B cell (primary cell): ENCODE results near the gene RHOH. TPM values are rescaled to one million over a fixed set of nuclear protein-coding genes. Genes with fewer than 3 reads are reported as not detected.

Experiments
- ATAC-seq: fragments of 200-7000 bp; cut with Tn5 transposase; one replicate; pipeline ENCODE4 v1.10.0; 2021; ENCODE audit warnings: low read depth, mild to moderate bottlenecking, moderate number of reproducible peaks, moderate library complexity
- CTCF ChIA-PET: fragments of 350-600 bp; sonication (Branson Sonifier 250); formaldehyde crosslinking; loops from one replicate; lab custom pipeline; 2021; ENCODE audit warnings: antibody characterized with exemption, inconsistent platforms; lab: Charles Lee
- POLR2A ChIA-PET: fragments of 350-600 bp; sonication (Branson Sonifier 250); formaldehyde crosslinking; loops from one replicate; lab custom pipeline; 2021; ENCODE audit warnings: antibody characterized with exemption; lab: Charles Lee
- DNase-seq: peaks from one replicate; pipeline ENCODE4 v3.0.0; 2013
- H2AFZ ChIP-seq: 2 replicates; pipeline ENCODE4 v1.6.1; 2012; ENCODE audit warnings: mild to moderate bottlenecking, low read depth, low read length; ENCODE audit not compliant: insufficient read depth, poor library complexity, severe bottlenecking
- H3K27ac ChIP-seq, 2 donors: 1 replicate in 1 of 2; 2 replicates in 1 of 2; pipeline ENCODE4 v1.5.1; 2012 to 2013; ENCODE audit warnings: low read length in 2 of 2, mild to moderate bottlenecking in 2 of 2, moderate library complexity in 1 of 2
- H3K27me3 ChIP-seq, 4 experiments: fragments of 200-600 bp in 1 of 4; sonication (generic) in 1 of 4; replicated peaks in 1 of 4; 1 replicate in 2 of 4; 2 replicates in 2 of 4; pipeline versions ENCODE4 v1.6.1 to v1.7.0; 2013 to 2016; ENCODE audit warnings: low read length in 3 of 4, mild to moderate bottlenecking in 2 of 4, mixed read lengths in 1 of 4, moderate library complexity in 1 of 4; ENCODE audit not compliant: insufficient read depth in 4 of 4, control insufficient read depth in 3 of 4; ENCODE audit errors: control extremely low read depth in 1 of 4
- H3K36me3 ChIP-seq, 2 experiments: replicated peaks in 1 of 2; 1 replicate in 1 of 2; 2 replicates in 1 of 2; pipeline versions ENCODE4 v1.6.1 to v1.7.1; 2013; ENCODE audit warnings: low read length in 1 of 2; ENCODE audit not compliant: insufficient read depth in 2 of 2, control insufficient read depth in 1 of 2; ENCODE audit errors: control extremely low read depth in 1 of 2, extremely low read depth in 1 of 2
- H3K4me1 ChIP-seq, 2 donors: fragments of 200-600 bp in 1 of 2; sonication (generic) in 1 of 2; 1 replicate in 1 of 2; 2 replicates in 1 of 2; pipeline versions ENCODE4 v1.5.1 to v1.6.1; 2013 to 2017; ENCODE audit warnings: low read length in 2 of 2; ENCODE audit not compliant: control insufficient read depth in 2 of 2, insufficient read depth in 2 of 2
- H3K4me2 ChIP-seq: replicated peaks from 2 replicates; pipeline ENCODE3; 2012; ENCODE audit warnings: mild to moderate bottlenecking, low read depth, low read length; ENCODE audit not compliant: poor library complexity, severe bottlenecking
- H3K4me3 ChIP-seq, 5 experiments: fragments of 200-600 bp in 1 of 5; sonication (generic) in 1 of 5; 1 replicate in 3 of 5; 2 replicates in 2 of 5; pipeline versions ENCODE4 v1.5.1 to v1.7.0; 2011 to 2016; ENCODE audit warnings: low read length in 4 of 5, mild to moderate bottlenecking in 4 of 5, low read depth in 2 of 5, control low read depth in 1 of 5, moderate library complexity in 1 of 5; ENCODE audit not compliant: insufficient read depth in 1 of 5; ENCODE audit errors: control extremely low read depth in 1 of 5, extremely low read depth in 1 of 5
- H3K79me2 ChIP-seq: fragments of 200-600 bp; sonication (generic); one replicate; pipeline ENCODE4 v1.6.0; 2016; ENCODE audit warnings: low read length; ENCODE audit not compliant: control insufficient read depth, insufficient read depth
- H3K9ac ChIP-seq: fragments of 200-600 bp; sonication (generic); 2 replicates; pipeline ENCODE4 v1.6.1; 2017; ENCODE audit warnings: mild to moderate bottlenecking, low read length, moderate library complexity
- H3K9me3 ChIP-seq, 3 donors: one replicate each; pipeline versions ENCODE4 v1.6.1 to v1.7.1; 2013; ENCODE audit warnings: low read length in 2 of 3; ENCODE audit not compliant: control insufficient read depth in 2 of 3, insufficient read depth in 1 of 3; ENCODE audit errors: control extremely low read depth in 1 of 3
- H4K20me1 ChIP-seq: 2 replicates; pipeline ENCODE4 v1.6.0; 2012; ENCODE audit warnings: mild to moderate bottlenecking, low read length; ENCODE audit not compliant: insufficient read depth, control insufficient read depth, poor library complexity, severe bottlenecking
- H3K27ac Mint-ChIP-seq: one replicate; pipeline ENCODE4 v1.8.0; 2021; ENCODE audit warnings: mixed read lengths
- H3K27me3 Mint-ChIP-seq: one replicate; pipeline ENCODE4 v1.8.0; 2021; ENCODE audit warnings: mixed read lengths
- H3K4me1 Mint-ChIP-seq: one replicate; pipeline ENCODE4 v1.8.0; 2021; ENCODE audit warnings: mixed read lengths
- H3K4me3 Mint-ChIP-seq: one replicate; pipeline ENCODE4 v1.8.0; 2021; ENCODE audit warnings: mixed read lengths
- H3K9me3 Mint-ChIP-seq: one replicate; pipeline ENCODE4 v1.8.0; 2022; ENCODE audit warnings: mixed read lengths; ENCODE audit not compliant: insufficient read depth
- EZH2 ChIP-seq: IDR thresholded peaks from 2 replicates; pipeline ENCODE4 v1.6.1; 2012; ENCODE audit warnings: borderline replicate concordance, low read depth, mild to moderate bottlenecking, moderate library complexity, low read length; ENCODE audit not compliant: insufficient read depth, poor library complexity, severe bottlenecking
- WGBS: methylation state at CpG from one replicate; pipeline ENCODE4 v1.1.5; 2013; ENCODE audit warnings: missing lambda C conversion rate; ENCODE audit not compliant: insufficient coverage; 5-methylcytosine and 5-hydroxymethylcytosine counted together
- intact Hi-C: fragments of 100-400 bp; cut with micrococcal nuclease; formaldehyde crosslinking; loops from one replicate; pipeline ENCODE4 v1.10.0; 2022
- polyA plus RNA-seq: library from polyadenylated mRNA; depleted of rRNA; stranded (reverse); fragments of >200 nt; gene quantifications from 2 replicates; pipeline ENCODE4 v1.2.3, GENCODE V29; 2012
- total RNA-seq, 2 donors: library from RNA; stranded (reverse); fragments of 120-200 nt in 1 of 2; gene quantifications; 1 replicate in 1 of 2; 2 replicates in 1 of 2; pipeline versions ENCODE4 v1.2.3 to v1.2.4, GENCODE V29; 2013 to 2022
- TF ChIP-seq, protein P1 (sequence below): fragments of 200-600 bp; IDR thresholded peaks from one replicate; pipeline ENCODE4 v1.8.0; 2022; ENCODE audit warnings: antibody characterized with exemption, mild to moderate bottlenecking

The RHOH gene
- total and polyA plus RNA-seq, 2 donors (not counting 1 experiment from before 2014, with no cell fraction given) = 118 to 209 TPM

GRCh38 chr4:40194602-40195161, 2.1 kb upstream of the RHOH start:
- Histone ChIP-seq H4K20me1 (peaks cover 20% of the 10 kb centered on the region), H3K27ac (peak overlapping the region; percentile 93 to 99), H3K27me3 (no peaks in the 10 kb centered on the region), H3K9me3 (no peaks in the 10 kb centered on the region), H3K36me3 (peaks cover 0 to 4% of the 10 kb centered on the region in 2 experiments), H3K9ac (peak overlapping the region; percentile 99), H2AFZ (peak overlapping the region; percentile 51), H3K4me3 (peak overlapping the region; percentile 16 to 91 (median 60)), H3K4me2 (peak overlapping the region; percentile 83), H3K79me2 (peaks cover 99% of the 10 kb centered on the region), H3K4me1 (peaks cover 57 to 65% of the 10 kb centered on the region in 2 donors)
- Mint-ChIP-seq H3K4me3 (peak overlapping the region; percentile 96), H3K27me3 (no peaks in the 10 kb centered on the region), H3K9me3 (no peaks in the 10 kb centered on the region), H3K27ac (peak overlapping the region; percentile 91), H3K4me1 (peaks cover 68% of the 10 kb centered on the region)
- WGBS = 28% methylated on average over 11 of the region's 14 CpGs
- POLR2A ChIA-PET = interaction anchor here (0.9 to 2.5 kb wide), 6 partner anchors 9 to 122 kb away, joined by 4 to 40 read pairs (median 6); no protein-coding TSS in a partner anchor
- intact Hi-C loops = loop anchor here (5.0 to 10.0 kb wide), 4 partner anchors 217 to 1530 kb away; partner anchors contain the start of genes KLF3 and PDS5A
- CTCF ChIA-PET = interaction anchor here (1.2 to 8.2 kb wide), 9 partner anchors 9 to 131 kb away, joined by 3 to 70 read pairs (median 11); no protein-coding TSS in a partner anchor
- DNase-seq = peak; percentile 74
- peak; percentile 18 for ATAC-seq
- TF ChIP-seq, protein P1, sequence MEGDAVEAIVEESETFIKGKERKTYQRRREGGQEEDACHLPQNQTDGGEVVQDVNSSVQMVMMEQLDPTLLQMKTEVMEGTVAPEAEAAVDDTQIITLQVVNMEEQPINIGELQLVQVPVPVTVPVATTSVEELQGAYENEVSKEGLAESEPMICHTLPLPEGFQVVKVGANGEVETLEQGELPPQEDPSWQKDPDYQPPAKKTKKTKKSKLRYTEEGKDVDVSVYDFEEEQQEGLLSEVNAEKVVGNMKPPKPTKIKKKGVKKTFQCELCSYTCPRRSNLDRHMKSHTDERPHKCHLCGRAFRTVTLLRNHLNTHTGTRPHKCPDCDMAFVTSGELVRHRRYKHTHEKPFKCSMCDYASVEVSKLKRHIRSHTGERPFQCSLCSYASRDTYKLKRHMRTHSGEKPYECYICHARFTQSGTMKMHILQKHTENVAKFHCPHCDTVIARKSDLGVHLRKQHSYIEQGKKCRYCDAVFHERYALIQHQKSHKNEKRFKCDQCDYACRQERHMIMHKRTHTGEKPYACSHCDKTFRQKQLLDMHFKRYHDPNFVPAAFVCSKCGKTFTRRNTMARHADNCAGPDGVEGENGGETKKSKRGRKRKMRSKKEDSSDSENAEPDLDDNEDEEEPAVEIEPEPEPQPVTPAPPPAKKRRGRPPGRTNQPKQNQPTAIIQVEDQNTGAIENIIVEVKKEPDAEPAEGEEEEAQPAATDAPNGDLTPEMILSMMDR = no peak
- TF ChIP-seq EZH2 = no peak
